CD4-positive, alpha-beta T cell (primary cell): ENCODE measurements around the gene KNDC1. TPM values are rescaled to one million over a fixed set of nuclear protein-coding genes. Genes with fewer than 3 reads are reported as not detected.

Experiments
- ATAC-seq: fragments of 200-7000 bp; cut with Tn5 transposase; one replicate; pipeline ENCODE4 v1.10.0; 2022; ENCODE audit warnings: mild to moderate bottlenecking; ENCODE audit not compliant: poor library complexity
- CTCF ChIA-PET: fragments of 350-600 bp; sonication (Branson Sonifier 250); formaldehyde crosslinking; loops from one replicate; lab custom pipeline; 2021; ENCODE audit warnings: antibody characterized with exemption, inconsistent platforms; lab: Charles Lee
- POLR2A ChIA-PET: fragments of 350-600 bp; sonication (Branson Sonifier 250); formaldehyde crosslinking; loops from one replicate; lab custom pipeline; 2021; ENCODE audit warnings: antibody characterized with exemption, inconsistent platforms; lab: Charles Lee
- DNase-seq, 14 experiments: peaks; one replicate each; pipeline ENCODE4 v3.0.0-alpha.2; 2013 to 2020; ENCODE audit warnings: mixed read lengths in 2 of 14
- H3K27ac ChIP-seq, 2 donors: one replicate each; pipeline versions ENCODE4 v1.5.1 to v1.7.0; 2013; ENCODE audit warnings: low read length in 2 of 2, low read depth in 1 of 2, mild to moderate bottlenecking in 1 of 2
- H3K27me3 ChIP-seq, 2 experiments: 1 replicate in 1 of 2; 2 replicates in 1 of 2; pipeline versions ENCODE4 v1.6.1 to v1.7.0; 2013; ENCODE audit warnings: low read length in 2 of 2, control low read depth in 1 of 2, mild to moderate bottlenecking in 1 of 2, moderate library complexity in 1 of 2; ENCODE audit not compliant: insufficient read depth in 2 of 2, control insufficient read depth in 1 of 2
- H3K36me3 ChIP-seq: one replicate; pipeline ENCODE4 v1.6.1; 2013; ENCODE audit warnings: low read length, control low read depth; ENCODE audit not compliant: insufficient read depth
- H3K4me1 ChIP-seq: one replicate; pipeline ENCODE4 v1.6.1; 2013; ENCODE audit warnings: low read length, control low read depth; ENCODE audit not compliant: insufficient read depth
- H3K4me3 ChIP-seq: one replicate; pipeline ENCODE4 v1.5.1; 2013; ENCODE audit warnings: mild to moderate bottlenecking, low read length, moderate library complexity
- H3K9me3 ChIP-seq, 2 experiments: 1 replicate in 1 of 2; 2 replicates in 1 of 2; pipeline versions ENCODE4 v1.6.1 to v1.7.0; 2013; ENCODE audit warnings: low read length in 2 of 2, mild to moderate bottlenecking in 2 of 2, control low read depth in 1 of 2, moderate library complexity in 1 of 2; ENCODE audit not compliant: control insufficient read depth in 1 of 2, insufficient read depth in 1 of 2
- H3K27ac Mint-ChIP-seq: one replicate; pipeline ENCODE4 v1.8.0; 2020; ENCODE audit warnings: mixed read lengths
- H3K27me3 Mint-ChIP-seq: one replicate; pipeline ENCODE4 v1.8.0; 2021; ENCODE audit warnings: mixed read lengths
- H3K36me3 Mint-ChIP-seq: one replicate; pipeline ENCODE4 v1.8.0; 2021; ENCODE audit warnings: low read depth, mixed read lengths
- H3K4me1 Mint-ChIP-seq: one replicate; pipeline ENCODE4 v1.8.0; 2021; ENCODE audit warnings: low read depth, mixed read lengths
- H3K4me3 Mint-ChIP-seq: one replicate; pipeline ENCODE4 v1.8.0; 2020; ENCODE audit warnings: mild to moderate bottlenecking, mixed read lengths
- H3K9me3 Mint-ChIP-seq: one replicate; pipeline ENCODE4 v1.8.0; 2020; ENCODE audit warnings: mixed read lengths
- intact Hi-C, 2 experiments: fragments of 100-400 bp; cut with DNase I in 1 of 2; cut with micrococcal nuclease in 1 of 2; formaldehyde crosslinking; loops; one replicate each; pipeline versions ENCODE4 v1.15.1 to v1.9.0; 2023 to 2025; cut with DNase I, micrococcal nuclease
- total RNA-seq, 174 experiments: library from RNA in 2 of 174; stranded (reverse) in 2 of 174; gene quantifications; one replicate each; pipeline ENCODE4 v1.2.3 and lab custom pipeline; 2021 to 2026
- TF ChIP-seq, protein P1 (sequence below): fragments of 200-600 bp; IDR thresholded peaks from one replicate; pipeline ENCODE4 v1.8.0; 2022; ENCODE audit warnings: antibody characterized with exemption, mild to moderate bottlenecking

Gene KNDC1
- total RNA-seq, 2 experiments from 2014 or later: not detected

DNA sequence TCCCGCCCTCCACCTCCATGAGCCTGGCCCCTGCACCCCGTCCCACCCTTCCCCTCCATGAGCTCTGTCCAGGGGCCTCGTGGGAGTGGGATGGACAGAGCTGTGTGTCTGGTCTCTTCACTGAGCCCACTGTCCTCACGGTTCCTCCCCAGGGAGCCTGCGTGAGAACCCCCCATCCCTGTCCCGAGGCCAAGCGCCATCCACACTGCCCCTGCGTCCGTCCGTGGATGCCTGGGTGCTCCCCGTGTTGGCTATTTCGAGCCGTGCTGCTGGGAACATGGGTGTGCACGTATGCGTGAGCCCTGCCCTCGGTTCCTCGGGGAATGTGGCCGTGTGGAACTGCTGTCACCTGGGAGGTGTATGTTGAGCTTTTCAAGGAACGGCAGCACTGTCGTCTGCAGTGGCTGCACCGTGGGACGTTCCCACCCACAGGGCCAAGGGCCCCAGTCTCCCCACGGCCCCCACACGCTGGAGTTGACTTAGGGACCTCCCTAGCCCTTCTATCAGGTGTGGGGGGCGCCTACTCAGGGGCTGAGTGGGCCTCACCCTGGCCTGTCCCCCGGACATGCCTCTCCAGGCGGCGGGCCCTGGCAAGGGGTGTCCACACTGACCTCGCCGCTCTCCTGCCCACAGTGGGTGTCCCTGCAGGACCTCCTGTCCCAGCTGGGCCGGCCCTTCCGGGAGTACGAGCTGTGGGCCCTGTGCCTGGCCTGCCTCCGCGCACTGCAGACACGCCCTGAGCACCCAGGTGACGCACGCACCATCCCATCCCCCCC lies 28.1 kb downstream of the KNDC1 start:
- Mint-ChIP-seq H3K27ac (no peak overlapping the region), H3K4me1 (no peaks in the 10 kb centered on the region), H3K36me3 (no peaks in the 10 kb centered on the region), H3K27me3 (no peaks in the 10 kb centered on the region), H3K9me3 (no peaks in the 10 kb centered on the region), H3K4me3 (no peak overlapping the region)
- Histone ChIP-seq H3K27me3 (peaks cover 0 to 3% of the 10 kb centered on the region in 2 experiments), H3K4me3 (no peak overlapping the region), H3K9me3 (peaks cover 0 to 16% of the 10 kb centered on the region in 2 experiments), H3K27ac (no peak overlapping the region), H3K4me1 (no peaks in the 10 kb centered on the region), H3K36me3 (no peaks in the 10 kb centered on the region)
- no peak for DNase-seq
- ChIA-PET POLR2A (no interaction called here), CTCF (no interaction called here)
- intact Hi-C loops: no loop called here
- ATAC-seq: no peak
- TF ChIP-seq, protein P1, sequence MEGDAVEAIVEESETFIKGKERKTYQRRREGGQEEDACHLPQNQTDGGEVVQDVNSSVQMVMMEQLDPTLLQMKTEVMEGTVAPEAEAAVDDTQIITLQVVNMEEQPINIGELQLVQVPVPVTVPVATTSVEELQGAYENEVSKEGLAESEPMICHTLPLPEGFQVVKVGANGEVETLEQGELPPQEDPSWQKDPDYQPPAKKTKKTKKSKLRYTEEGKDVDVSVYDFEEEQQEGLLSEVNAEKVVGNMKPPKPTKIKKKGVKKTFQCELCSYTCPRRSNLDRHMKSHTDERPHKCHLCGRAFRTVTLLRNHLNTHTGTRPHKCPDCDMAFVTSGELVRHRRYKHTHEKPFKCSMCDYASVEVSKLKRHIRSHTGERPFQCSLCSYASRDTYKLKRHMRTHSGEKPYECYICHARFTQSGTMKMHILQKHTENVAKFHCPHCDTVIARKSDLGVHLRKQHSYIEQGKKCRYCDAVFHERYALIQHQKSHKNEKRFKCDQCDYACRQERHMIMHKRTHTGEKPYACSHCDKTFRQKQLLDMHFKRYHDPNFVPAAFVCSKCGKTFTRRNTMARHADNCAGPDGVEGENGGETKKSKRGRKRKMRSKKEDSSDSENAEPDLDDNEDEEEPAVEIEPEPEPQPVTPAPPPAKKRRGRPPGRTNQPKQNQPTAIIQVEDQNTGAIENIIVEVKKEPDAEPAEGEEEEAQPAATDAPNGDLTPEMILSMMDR: no peak

DNA sequence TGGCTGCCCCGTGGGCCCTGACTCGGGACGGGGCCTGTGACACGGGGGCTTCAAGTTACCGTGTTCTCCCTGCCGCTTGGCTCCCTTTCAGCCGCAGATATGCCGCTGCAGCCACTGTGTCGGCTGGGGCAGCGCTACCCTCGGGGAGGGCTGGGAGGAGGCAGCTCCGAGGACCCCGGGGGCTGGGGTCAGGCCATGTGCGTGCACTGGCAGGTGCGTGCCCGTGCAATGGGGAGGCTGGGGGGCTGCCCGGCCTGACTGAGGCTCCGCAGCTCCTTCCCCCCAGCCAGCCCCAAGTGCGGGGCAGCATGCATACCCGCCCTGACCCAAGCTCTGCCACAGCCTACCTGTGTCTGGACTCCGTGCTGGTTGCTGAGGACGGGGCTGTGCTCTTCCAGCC lies 29.2 kb downstream of the KNDC1 start:
- POLR2A ChIA-PET: no interaction called here
- no peaks in the 10 kb centered on the region for H3K4me1 Mint-ChIP-seq
- no peak for ATAC-seq

DNA sequence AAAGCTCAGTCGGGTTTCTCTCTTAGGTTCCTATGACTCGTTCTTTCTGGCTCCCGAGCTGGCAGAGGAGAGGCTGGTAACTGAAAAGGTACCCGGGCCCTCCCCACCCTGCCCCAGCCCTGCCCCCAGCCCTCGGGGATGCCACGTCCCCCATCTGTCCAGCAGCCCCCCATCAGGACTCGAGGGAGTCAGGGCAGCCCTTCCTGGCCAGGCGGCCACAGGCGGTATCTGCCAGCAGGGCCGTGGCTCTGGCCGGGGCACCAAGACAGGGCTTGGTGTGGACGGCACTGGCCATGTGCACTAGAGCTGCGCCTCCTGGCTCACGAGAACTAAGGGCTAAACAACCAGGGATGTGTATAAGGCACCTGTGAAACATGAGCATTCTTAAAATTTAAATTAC lies 29.7 kb downstream of the KNDC1 start:
- TF ChIP-seq, protein P1: no peak
- ChIA-PET CTCF (no interaction called here), POLR2A (no interaction called here)

More for the DNA sequence above, 29.2 kb downstream of the KNDC1 start:
- H3K27ac ChIP-seq: no peak overlapping the region
- Mint-ChIP-seq H3K4me3 (no peak overlapping the region), H3K27me3 (no peaks in the 10 kb centered on the region), H3K9me3 (no peaks in the 10 kb centered on the region), H3K27ac (no peak overlapping the region), H3K36me3 (no peaks in the 10 kb centered on the region)
- no peak for DNase-seq
- peaks cover 0 to 3% of the 10 kb centered on the region in 2 experiments for H3K27me3 ChIP-seq
- intact Hi-C loops: no loop called here
- TF ChIP-seq, protein P1: no peak
- no peaks in the 10 kb centered on the region for H3K4me1 ChIP-seq
- CTCF ChIA-PET: no interaction called here
- H3K36me3 ChIP-seq: no peaks in the 10 kb centered on the region
- peaks cover 0 to 10% of the 10 kb centered on the region in 2 experiments for H3K9me3 ChIP-seq
- H3K4me3 ChIP-seq: no peak overlapping the region

More for the DNA sequence above, 29.7 kb downstream of the KNDC1 start:
- no peaks in the 10 kb centered on the region for H3K4me1 ChIP-seq
- peaks cover 0 to 3% of the 10 kb centered on the region in 2 experiments for H3K27me3 ChIP-seq
- Mint-ChIP-seq H3K36me3 (no peaks in the 10 kb centered on the region), H3K9me3 (no peaks in the 10 kb centered on the region), H3K4me1 (no peaks in the 10 kb centered on the region), H3K27me3 (no peaks in the 10 kb centered on the region), H3K4me3 (no peak overlapping the region), H3K27ac (no peak overlapping the region)
- H3K9me3 ChIP-seq: peaks cover 0 to 10% of the 10 kb centered on the region in 2 experiments
- ATAC-seq (no peak), DNase-seq (no peak)
- intact Hi-C loops: no loop called here
- no peak overlapping the region for H3K4me3 ChIP-seq
- no peaks in the 10 kb centered on the region for H3K36me3 ChIP-seq
- H3K27ac ChIP-seq: no peak overlapping the region
